ENCODE results near the gene SRM.
A peak's percentile ranks its signal among the peaks of the same experiment; 100 is the strongest.

GRCh38 chr1:11057477-11057876 lies 2.3 kb downstream of the SRM start:
- no peak for TF ChIP-seq BHLHE40 (IDR thresholded peaks at IDR 0.05; ENCODE audit: low read length)
- no peak for TF ChIP-seq SRSF9 (IDR thresholded peaks at IDR 0.05; ENCODE audit: borderline replicate concordance, insufficient read depth, low read depth, low read length, poor library complexity, severe bottlenecking)
- 0 out of 2 replicates have a peak, but pooled peaks have one; percentile 24 for TF ChIP-seq CTCF (CRISPR knock-in tag; IDR thresholded peaks at IDR 0.05)
- TF ChIP-seq GATAD2A (CRISPR knock-in tag; IDR thresholded peaks at IDR 0.05) = no peak
